ENCODE measurements around the gene C1orf146. TPM values are rescaled to one million over a fixed set of nuclear protein-coding genes. Genes with fewer than 3 reads are reported as not detected.

Gene C1orf146, protein sequence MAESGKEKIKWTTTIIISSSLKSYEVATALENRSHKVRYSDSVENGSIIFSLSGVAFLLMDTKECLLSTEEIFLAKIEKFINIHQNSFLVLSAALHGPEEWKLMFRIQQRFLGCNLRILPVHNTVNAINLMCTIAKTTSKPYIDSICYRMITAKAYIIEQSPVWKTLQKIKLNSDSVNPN
- not detected for total RNA-seq

- no peak for ATAC-seq (ENCODE audit: insufficient number of reproducible peaks, low FRiP score, low read depth)
These were observed at the start of gene C1orf146 for GRCh38 chr1:92217721-92218120. Gene C1orf146 (plus strand): TSS chr1:92217915. CDS start chr1:92231421, 13,506 bp downstream.

GRCh38 chr1:92168657-92169056, 49.1 kb upstream of the C1orf146 start:
- Histone ChIP-seq H3K4me1 (ENCODE audit: control insufficient read depth in 1 of 2, low read depth in 2 of 2) (no peaks in the 10 kb centered on the region), H3K27ac (no peak overlapping the region), H3K27me3 (replicated peaks; ENCODE audit: insufficient read depth) (no peaks in the 10 kb centered on the region), H3K36me3 (no peaks in the 10 kb centered on the region), H3K9me3 (no peaks in the 10 kb centered on the region), H3K4me3 (no peak overlapping the region)
- no peak for DNase-seq (ENCODE audit: low spot score)
- ATAC-seq (ENCODE audit: insufficient number of reproducible peaks, low FRiP score, low read depth) = no peak
- no peak for TF ChIP-seq CTCF (IDR thresholded peaks at IDR 0.05)

More at GRCh38 chr1:92217721-92218120, at the start of gene C1orf146:
- H3K9me3 ChIP-seq = no peaks in the 10 kb centered on the region
- H3K27me3 ChIP-seq (replicated peaks; ENCODE audit: insufficient read depth) = no peaks in the 10 kb centered on the region
- H3K27ac ChIP-seq = no peak within 1 kb of the TSS
- no peaks in the 10 kb centered on the region for H3K36me3 ChIP-seq
- no peak for TF ChIP-seq CTCF (IDR thresholded peaks at IDR 0.05)
- H3K4me1 ChIP-seq (ENCODE audit: control insufficient read depth in 1 of 2, low read depth in 2 of 2) = no peaks in the 10 kb centered on the region
- no peak for DNase-seq (ENCODE audit: low spot score)
- H3K4me3 ChIP-seq = no peak within 1 kb of the TSS

DNA sequence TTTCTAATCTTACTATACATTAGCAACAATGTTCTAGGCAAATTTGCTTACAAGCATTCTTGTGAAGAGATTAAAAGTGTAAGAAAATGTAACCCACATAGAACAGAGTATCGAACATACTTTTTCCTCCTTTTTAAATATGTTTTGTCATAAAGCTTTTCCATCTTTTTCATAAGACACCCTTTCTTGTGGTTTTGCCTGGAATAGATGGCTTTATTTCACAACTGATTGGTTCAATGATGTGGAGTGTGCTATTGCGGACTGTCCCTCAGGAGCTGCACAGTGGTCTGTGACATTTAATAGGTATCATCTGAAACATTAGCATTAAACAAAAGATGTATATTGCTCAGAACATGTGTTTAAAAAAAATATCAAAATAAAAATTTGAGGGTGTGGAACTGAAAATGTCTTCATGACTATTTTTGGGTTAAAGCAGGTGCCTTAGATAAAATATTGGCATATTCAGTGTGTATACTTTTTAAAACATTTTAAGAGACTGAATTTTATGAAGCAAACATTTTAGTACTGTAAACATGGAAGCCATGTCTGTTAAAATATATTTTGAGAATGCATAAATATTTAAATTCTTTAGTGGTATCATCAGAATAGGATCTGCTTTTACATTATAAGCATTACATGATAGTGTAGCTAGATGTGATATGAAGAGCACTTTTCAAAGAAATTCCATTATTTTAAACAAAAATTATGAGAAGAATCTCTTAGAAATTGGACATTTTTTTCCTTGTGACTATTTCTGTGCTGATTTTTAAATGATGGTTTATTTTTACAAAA, 48.3 kb upstream of the C1orf146 start:
- no peaks in the 10 kb centered on the region for H3K27me3 ChIP-seq (replicated peaks; ENCODE audit: insufficient read depth)

DNA sequence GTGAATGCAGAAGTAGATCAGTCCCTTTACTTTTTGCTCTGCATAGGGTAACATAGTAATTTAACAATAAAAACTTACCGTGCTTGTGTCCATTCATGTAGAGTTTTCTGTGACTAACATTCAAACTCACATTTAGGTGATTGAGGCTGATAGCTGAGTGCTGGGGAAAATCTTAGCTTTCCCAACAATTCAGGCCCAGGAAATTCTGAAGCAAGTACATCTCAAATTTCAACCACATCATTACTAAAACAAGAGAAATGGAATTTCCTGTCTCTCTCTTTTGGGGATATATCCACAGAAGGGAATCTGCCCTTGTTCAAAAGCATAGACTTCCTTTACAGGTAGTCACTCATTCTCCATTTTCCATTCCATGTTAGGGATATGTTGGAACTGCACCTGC, 33.1 kb upstream of the C1orf146 start:
- H3K9me3 ChIP-seq = no peaks in the 10 kb centered on the region
- no peaks in the 10 kb centered on the region for H3K36me3 ChIP-seq
- H3K4me1 ChIP-seq (ENCODE audit: control insufficient read depth in 1 of 2, low read depth in 2 of 2) = no peaks in the 10 kb centered on the region
- H3K27ac ChIP-seq = no peak overlapping the region
- no peak overlapping the region for H3K4me3 ChIP-seq
- no peak for TF ChIP-seq CTCF (IDR thresholded peaks at IDR 0.05)
- DNase-seq (ENCODE audit: low spot score) = no peak
- no peaks in the 10 kb centered on the region for H3K27me3 ChIP-seq (replicated peaks; ENCODE audit: insufficient read depth)
- no peak for ATAC-seq (ENCODE audit: insufficient number of reproducible peaks, low FRiP score, low read depth)

More for the DNA sequence above, 48.3 kb upstream of the C1orf146 start:
- H3K4me1 ChIP-seq (ENCODE audit: control insufficient read depth in 1 of 2, low read depth in 2 of 2) = no peaks in the 10 kb centered on the region
- ATAC-seq (ENCODE audit: insufficient number of reproducible peaks, low FRiP score, low read depth) (no peak), DNase-seq (ENCODE audit: low spot score) (no peak)
- no peak overlapping the region for H3K27ac ChIP-seq
- no peaks in the 10 kb centered on the region for H3K9me3 ChIP-seq
- H3K4me3 ChIP-seq = no peak overlapping the region
- no peak for TF ChIP-seq CTCF (IDR thresholded peaks at IDR 0.05)
- H3K36me3 ChIP-seq = no peaks in the 10 kb centered on the region

GRCh38 chr1:92186081-92186480, 31.6 kb upstream of the C1orf146 start:
- ATAC-seq (ENCODE audit: insufficient number of reproducible peaks, low FRiP score, low read depth) (no peak), DNase-seq (ENCODE audit: low spot score) (no peak)
- H3K27ac ChIP-seq = no peak overlapping the region

More at GRCh38 chr1:92186081-92186480, 31.6 kb upstream of the C1orf146 start:
- no peak for TF ChIP-seq CTCF (IDR thresholded peaks at IDR 0.05)
- H3K9me3 ChIP-seq = no peaks in the 10 kb centered on the region
- no peaks in the 10 kb centered on the region for H3K36me3 ChIP-seq
- H3K27me3 ChIP-seq (replicated peaks; ENCODE audit: insufficient read depth) = no peaks in the 10 kb centered on the region
- H3K4me3 ChIP-seq = no peak overlapping the region
- no peaks in the 10 kb centered on the region for H3K4me1 ChIP-seq (ENCODE audit: control insufficient read depth in 1 of 2, low read depth in 2 of 2)
